Neural progenitor cell (in vitro differentiated cells): ENCODE data around the gene FLVCR2.

Experiments used
- EZH2phosphoT487 ChIP-seq: fragments of 200-600 bp; sonication (generic); IDR thresholded peaks from 2 replicates; pipeline ENCODE4 v1.6.1; 2017; ENCODE audit warnings: antibody characterized with exemption
- TF ChIP-seq, protein P1 (sequence below): fragments of 200-600 bp; sonication (generic); IDR thresholded peaks from 2 replicates; pipeline ENCODE4 v1.5.1; 2017; ENCODE audit warnings: antibody characterized with exemption, mild to moderate bottlenecking

GRCh38 chr14:75615200-75615599 lies 36.8 kb downstream of the FLVCR2 start:
- TF ChIP-seq, protein P1, sequence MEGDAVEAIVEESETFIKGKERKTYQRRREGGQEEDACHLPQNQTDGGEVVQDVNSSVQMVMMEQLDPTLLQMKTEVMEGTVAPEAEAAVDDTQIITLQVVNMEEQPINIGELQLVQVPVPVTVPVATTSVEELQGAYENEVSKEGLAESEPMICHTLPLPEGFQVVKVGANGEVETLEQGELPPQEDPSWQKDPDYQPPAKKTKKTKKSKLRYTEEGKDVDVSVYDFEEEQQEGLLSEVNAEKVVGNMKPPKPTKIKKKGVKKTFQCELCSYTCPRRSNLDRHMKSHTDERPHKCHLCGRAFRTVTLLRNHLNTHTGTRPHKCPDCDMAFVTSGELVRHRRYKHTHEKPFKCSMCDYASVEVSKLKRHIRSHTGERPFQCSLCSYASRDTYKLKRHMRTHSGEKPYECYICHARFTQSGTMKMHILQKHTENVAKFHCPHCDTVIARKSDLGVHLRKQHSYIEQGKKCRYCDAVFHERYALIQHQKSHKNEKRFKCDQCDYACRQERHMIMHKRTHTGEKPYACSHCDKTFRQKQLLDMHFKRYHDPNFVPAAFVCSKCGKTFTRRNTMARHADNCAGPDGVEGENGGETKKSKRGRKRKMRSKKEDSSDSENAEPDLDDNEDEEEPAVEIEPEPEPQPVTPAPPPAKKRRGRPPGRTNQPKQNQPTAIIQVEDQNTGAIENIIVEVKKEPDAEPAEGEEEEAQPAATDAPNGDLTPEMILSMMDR = no peak
- TF ChIP-seq EZH2phosphoT487 = no peak
